ENCODE results near the gene FBXL5.

GRCh38 chr4:15636818-15637217, 18.3 kb downstream of the FBXL5 start:
- TF ChIP-seq CTCF (IDR thresholded peaks at IDR 0.05; ENCODE audit: insufficient read depth, low read length, poor library complexity, severe bottlenecking) (no peak), EZH2phosphoT487 (conservative IDR thresholded peaks at IDR 0.05; ENCODE audit: low read length) (no peak)
